OCI-LY1 (cell line): ENCODE results near the gene FGF14.

Source experiments
- H2AFZ ChIP-seq: fragments of 200-600 bp; sonication (generic), shearing (Covaris generic); 2 replicates; pipeline ENCODE4 v1.6.0; 2014; ENCODE audit warnings: antibody characterized with exemption, mild to moderate bottlenecking, low read length
- H3F3A ChIP-seq: fragments of 200-600 bp; sonication (generic), shearing (Covaris generic); 2 replicates; pipeline ENCODE4 v1.6.0; 2014; ENCODE audit warnings: mild to moderate bottlenecking, antibody characterized with exemption, low read length, moderate library complexity; ENCODE audit not compliant: insufficient read depth
- H3K27ac ChIP-seq: fragments of 200-600 bp; sonication (generic); 2 replicates; pipeline ENCODE4 v1.5.1; 2014; ENCODE audit warnings: low read length, mixed run types, mild to moderate bottlenecking, low read depth; ENCODE audit not compliant: poor library complexity, severe bottlenecking
- H3K27me3 ChIP-seq: fragments of 200-600 bp; sonication (generic); 2 replicates; pipeline ENCODE4 v1.6.0; 2014; ENCODE audit warnings: antibody characterized with exemption, mild to moderate bottlenecking, low read length, moderate library complexity; ENCODE audit not compliant: insufficient read depth
- H3K36me3 ChIP-seq: fragments of 200-600 bp; sonication (generic); 2 replicates; pipeline ENCODE4 v1.6.1; 2014; ENCODE audit warnings: mild to moderate bottlenecking, antibody characterized with exemption, low read length, moderate library complexity, mixed read lengths; ENCODE audit not compliant: insufficient read depth
- H3K4me1 ChIP-seq: fragments of 200-600 bp; sonication (generic); 2 replicates; pipeline ENCODE4 v1.5.1; 2014; ENCODE audit warnings: mild to moderate bottlenecking, low read length, moderate library complexity; ENCODE audit not compliant: insufficient read depth, severe bottlenecking
- H3K4me2 ChIP-seq: fragments of 200-600 bp; sonication (generic), shearing (Covaris generic); 2 replicates; pipeline ENCODE4 v1.6.1; 2014; ENCODE audit warnings: low read length
- H3K4me3 ChIP-seq: fragments of 200-600 bp; sonication (generic); 2 replicates; pipeline ENCODE4 v1.5.1; 2014; ENCODE audit warnings: low read length, low read depth, mild to moderate bottlenecking, mixed read lengths; ENCODE audit not compliant: poor library complexity, severe bottlenecking
- H3K79me2 ChIP-seq: fragments of 200-600 bp; shearing (Covaris generic); 2 replicates; pipeline ENCODE4 v1.6.1; 2016; ENCODE audit warnings: mixed run types, low read length, mixed read lengths; ENCODE audit not compliant: insufficient read depth
- H3K9ac ChIP-seq: fragments of 200-600 bp; sonication (generic), shearing (Covaris generic); 2 replicates; pipeline ENCODE4 v1.6.1; 2014; ENCODE audit warnings: mild to moderate bottlenecking, low read length, mixed read lengths
- H3K9me2 ChIP-seq: fragments of 200-600 bp; sonication (generic), shearing (Covaris generic); 2 replicates; pipeline ENCODE4 v1.6.1; 2014; ENCODE audit warnings: low read depth, mild to moderate bottlenecking, low read length, mixed read lengths
- H3K9me3 ChIP-seq: fragments of 200-600 bp; shearing (Covaris generic); 2 replicates; pipeline ENCODE4 v1.6.1; 2014; ENCODE audit warnings: low read length, mixed read lengths
- H4K20me1 ChIP-seq: fragments of 200-600 bp; sonication (generic), shearing (Covaris generic); 2 replicates; pipeline ENCODE4 v1.6.0; 2016; ENCODE audit warnings: mild to moderate bottlenecking, low read length; ENCODE audit not compliant: insufficient read depth
- EZH2 ChIP-seq: fragments of 200-600 bp; sonication (generic), shearing (Covaris generic); IDR thresholded peaks from 2 replicates; pipeline ENCODE4 v1.8.0; 2017; ENCODE audit warnings: borderline replicate concordance, mixed run types, mild to moderate bottlenecking, antibody characterized with exemption, low read length, moderate library complexity, mixed read lengths
- TF ChIP-seq, protein P1 (sequence below): fragments of 200-600 bp; sonication (generic), shearing (Covaris generic); IDR thresholded peaks from 2 replicates; pipeline ENCODE4 v1.5.1; 2017; ENCODE audit warnings: mild to moderate bottlenecking, antibody characterized with exemption, low read length, moderate library complexity, mixed read lengths

FGF14 gene

DNA sequence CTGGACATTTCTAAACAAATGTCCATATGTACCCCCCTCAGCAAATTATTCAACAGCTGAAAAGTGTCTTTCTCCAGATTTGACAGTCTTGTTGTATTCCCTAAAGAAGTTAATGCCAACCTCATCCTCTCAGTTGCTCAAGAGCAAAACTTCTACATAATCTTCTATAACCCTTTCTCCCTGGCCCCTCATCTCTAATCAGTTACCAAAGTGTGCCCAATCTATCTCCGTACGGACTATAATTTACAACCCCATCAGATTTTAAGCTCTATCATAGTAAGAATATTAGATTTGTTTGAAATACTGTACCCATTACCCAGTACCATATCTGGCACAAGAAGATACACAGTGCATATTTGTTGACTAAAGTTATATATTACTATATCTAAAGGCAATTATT lies 101.5 kb downstream of the FGF14 start:
- H3K9me3 ChIP-seq = no peaks in the 10 kb centered on the region
- H4K20me1 ChIP-seq = no peaks in the 10 kb centered on the region
- H3K36me3 ChIP-seq = no peaks in the 10 kb centered on the region
- no peak overlapping the region for H3K4me3 ChIP-seq
- no peak for TF ChIP-seq EZH2
- TF ChIP-seq, protein P1, sequence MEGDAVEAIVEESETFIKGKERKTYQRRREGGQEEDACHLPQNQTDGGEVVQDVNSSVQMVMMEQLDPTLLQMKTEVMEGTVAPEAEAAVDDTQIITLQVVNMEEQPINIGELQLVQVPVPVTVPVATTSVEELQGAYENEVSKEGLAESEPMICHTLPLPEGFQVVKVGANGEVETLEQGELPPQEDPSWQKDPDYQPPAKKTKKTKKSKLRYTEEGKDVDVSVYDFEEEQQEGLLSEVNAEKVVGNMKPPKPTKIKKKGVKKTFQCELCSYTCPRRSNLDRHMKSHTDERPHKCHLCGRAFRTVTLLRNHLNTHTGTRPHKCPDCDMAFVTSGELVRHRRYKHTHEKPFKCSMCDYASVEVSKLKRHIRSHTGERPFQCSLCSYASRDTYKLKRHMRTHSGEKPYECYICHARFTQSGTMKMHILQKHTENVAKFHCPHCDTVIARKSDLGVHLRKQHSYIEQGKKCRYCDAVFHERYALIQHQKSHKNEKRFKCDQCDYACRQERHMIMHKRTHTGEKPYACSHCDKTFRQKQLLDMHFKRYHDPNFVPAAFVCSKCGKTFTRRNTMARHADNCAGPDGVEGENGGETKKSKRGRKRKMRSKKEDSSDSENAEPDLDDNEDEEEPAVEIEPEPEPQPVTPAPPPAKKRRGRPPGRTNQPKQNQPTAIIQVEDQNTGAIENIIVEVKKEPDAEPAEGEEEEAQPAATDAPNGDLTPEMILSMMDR = no peak
- no peaks in the 10 kb centered on the region for H3K27me3 ChIP-seq
- H3K27ac ChIP-seq = no peak overlapping the region
- no peak overlapping the region for H2AFZ ChIP-seq
- H3K9ac ChIP-seq = no peak overlapping the region
- H3K4me1 ChIP-seq = no peaks in the 10 kb centered on the region
- H3K79me2 ChIP-seq = no peaks in the 10 kb centered on the region
- H3K4me2 ChIP-seq = no peak overlapping the region
- H3K9me2 ChIP-seq = no peaks in the 10 kb centered on the region
- no peaks in the 10 kb centered on the region for H3F3A ChIP-seq

- Histone ChIP-seq H3K9me2 (no peaks in the 10 kb centered on the region), H3K27ac (no peak overlapping the region), H3K4me3 (no peak overlapping the region), H3K27me3 (no peaks in the 10 kb centered on the region), H3K4me1 (no peaks in the 10 kb centered on the region), H3K9ac (no peak overlapping the region), H3F3A (no peaks in the 10 kb centered on the region), H2AFZ (no peak overlapping the region), H3K36me3 (no peaks in the 10 kb centered on the region), H4K20me1 (no peaks in the 10 kb centered on the region), H3K79me2 (no peaks in the 10 kb centered on the region), H3K4me2 (no peak overlapping the region), H3K9me3 (no peaks in the 10 kb centered on the region)
- TF ChIP-seq, protein P1 = no peak
- TF ChIP-seq EZH2 = no peak
Observed at GRCh38 chr13:102299366-102299765, 102.5 kb downstream of the FGF14 start.

GRCh38 chr13:102298051-102298450 lies 103.8 kb downstream of the FGF14 start:
- no peaks in the 10 kb centered on the region for H3K27me3 ChIP-seq
- no peak for TF ChIP-seq EZH2
- TF ChIP-seq, protein P1 = no peak
- no peaks in the 10 kb centered on the region for H3K4me1 ChIP-seq
- H3K9me3 ChIP-seq = no peaks in the 10 kb centered on the region
- no peak overlapping the region for H2AFZ ChIP-seq
- no peaks in the 10 kb centered on the region for H3K79me2 ChIP-seq
- no peak overlapping the region for H3K27ac ChIP-seq
- no peak overlapping the region for H3K4me3 ChIP-seq
- H3K36me3 ChIP-seq = no peaks in the 10 kb centered on the region
- no peaks in the 10 kb centered on the region for H3K9me2 ChIP-seq
- no peak overlapping the region for H3K9ac ChIP-seq
- no peaks in the 10 kb centered on the region for H3F3A ChIP-seq
- no peak overlapping the region for H3K4me2 ChIP-seq
- no peaks in the 10 kb centered on the region for H4K20me1 ChIP-seq
